MM.1S (cell line): ENCODE data around the gene EMC8.

Source experiments
- DNase-seq: peaks from one replicate; pipeline ENCODE4 v3.0.0-alpha.2; 2015
- H2AFZ ChIP-seq: fragments of 300-600 bp; sonication (generic); 2 replicates; pipeline ENCODE4 v1.6.0; 2016; ENCODE audit warnings: antibody characterized with exemption, low read length
- H3F3A ChIP-seq: fragments of 300-600 bp; sonication (generic); 2 replicates; pipeline ENCODE4 v1.6.1; 2016; ENCODE audit warnings: mild to moderate bottlenecking, antibody characterized with exemption, low read length, moderate library complexity, mixed read lengths; ENCODE audit not compliant: insufficient read depth
- H3K27ac ChIP-seq: fragments of 300-600 bp; sonication (generic); 2 replicates; pipeline ENCODE4 v1.5.1; 2016; ENCODE audit warnings: mild to moderate bottlenecking, low read length
- H3K27me3 ChIP-seq: fragments of 300-600 bp; sonication (generic); replicated peaks from 2 replicates; pipeline ENCODE4 v1.6.0; 2016; ENCODE audit warnings: low read length; ENCODE audit not compliant: insufficient read depth
- H3K36me3 ChIP-seq: fragments of 300-600 bp; sonication (generic); replicated peaks from 2 replicates; pipeline ENCODE4 v1.6.1; 2016; ENCODE audit warnings: mild to moderate bottlenecking, low read length, mixed read lengths; ENCODE audit not compliant: insufficient read depth
- H3K4me1 ChIP-seq: fragments of 300-600 bp; sonication (generic); 2 replicates; pipeline ENCODE4 v1.6.1; 2016; ENCODE audit warnings: low read length, mixed read lengths
- H3K4me2 ChIP-seq: fragments of 300-600 bp; sonication (generic); 2 replicates; pipeline ENCODE4 v1.6.0; 2016; ENCODE audit warnings: low read depth, low read length
- H3K4me3 ChIP-seq: fragments of 300-600 bp; sonication (generic); 2 replicates; pipeline ENCODE4 v1.5.1; 2016; ENCODE audit warnings: low read length, mixed read lengths
- H3K79me2 ChIP-seq: fragments of 300-600 bp; sonication (generic); 2 replicates; pipeline ENCODE4 v1.6.1; 2016; ENCODE audit warnings: mixed run types, low read length, mixed read lengths
- H3K9ac ChIP-seq: fragments of 300-600 bp; sonication (generic); 2 replicates; pipeline ENCODE4 v1.6.1; 2016; ENCODE audit warnings: low read length, mixed read lengths
- H3K9me2 ChIP-seq: fragments of 300-600 bp; sonication (generic); replicated peaks from 2 replicates; pipeline ENCODE4 v1.6.1; 2016; ENCODE audit warnings: mild to moderate bottlenecking, low read length, mixed read lengths; ENCODE audit not compliant: insufficient read depth
- H3K9me3 ChIP-seq: fragments of 300-600 bp; sonication (generic); replicated peaks from 2 replicates; pipeline ENCODE4 v1.6.1; 2016; ENCODE audit warnings: mild to moderate bottlenecking, low read length, mixed read lengths; ENCODE audit not compliant: insufficient read depth
- H4K20me1 ChIP-seq: fragments of 300-600 bp; sonication (generic); 2 replicates; pipeline ENCODE4 v1.6.1; 2016; ENCODE audit warnings: mild to moderate bottlenecking, low read length, moderate library complexity, mixed read lengths; ENCODE audit not compliant: insufficient read depth
- CTCF ChIP-seq: fragments of 300-600 bp; sonication (generic); IDR thresholded peaks from 2 replicates; pipeline ENCODE4 v1.5.1; 2016; ENCODE audit warnings: antibody characterized with exemption, low read length, mixed read lengths
- EZH2 ChIP-seq: fragments of 300-600 bp; sonication (generic); optimal IDR thresholded peaks from 2 replicates; pipeline ENCODE3; 2017; ENCODE audit warnings: low read depth, mild to moderate bottlenecking, antibody characterized with exemption, low read length, mixed read lengths
- EZH2phosphoT487 ChIP-seq: fragments of 300-600 bp; sonication (generic); IDR thresholded peaks from 2 replicates; pipeline ENCODE4 v1.6.1; 2018; ENCODE audit warnings: antibody characterized with exemption, low read length

EMC8 gene

DNA sequence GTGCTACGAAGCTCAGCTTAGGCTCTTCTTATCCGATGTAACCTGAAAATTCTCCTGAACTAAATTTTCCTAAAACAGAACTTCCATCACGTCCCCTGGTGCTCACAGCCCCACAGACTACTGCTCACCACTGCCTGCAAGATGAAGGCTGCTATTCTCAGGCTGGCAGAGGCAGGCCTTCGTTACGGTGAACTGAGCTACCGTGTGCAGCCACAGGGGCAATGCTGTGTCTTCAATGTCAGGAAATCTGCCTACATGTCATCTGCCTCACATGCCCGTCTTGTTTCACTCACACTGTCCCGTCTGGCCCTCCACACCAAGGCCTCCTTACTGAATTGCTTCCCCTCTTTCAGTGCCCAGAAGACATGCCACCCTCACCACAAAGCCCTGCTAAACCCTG is 15.9 kb downstream of the EMC8 start:
- Histone ChIP-seq H3K36me3 (no peaks in the 10 kb centered on the region), H3K4me1 (no peaks in the 10 kb centered on the region), H3F3A (no peaks in the 10 kb centered on the region), H3K27me3 (no peaks in the 10 kb centered on the region), H3K27ac (no peak overlapping the region), H3K4me2 (no peak overlapping the region), H3K9ac (no peak overlapping the region), H3K9me2 (no peaks in the 10 kb centered on the region), H3K9me3 (no peaks in the 10 kb centered on the region), H2AFZ (no peak overlapping the region), H3K4me3 (no peak overlapping the region), H3K79me2 (no peaks in the 10 kb centered on the region), H4K20me1 (no peaks in the 10 kb centered on the region)
- TF ChIP-seq EZH2 = no peak
- TF ChIP-seq EZH2phosphoT487 = no peak
- no peak for TF ChIP-seq CTCF
- no peak for DNase-seq

- H3K9me2 ChIP-seq = no peaks in the 10 kb centered on the region
- no peaks in the 10 kb centered on the region for H3K9me3 ChIP-seq
- H2AFZ ChIP-seq = no peak overlapping the region
- no peak overlapping the region for H3K9ac ChIP-seq
- H3K4me1 ChIP-seq = no peaks in the 10 kb centered on the region
- H3K4me3 ChIP-seq = no peak overlapping the region
- no peak for DNase-seq
- no peaks in the 10 kb centered on the region for H3K79me2 ChIP-seq
- H3K36me3 ChIP-seq = no peaks in the 10 kb centered on the region
- no peak overlapping the region for H3K27ac ChIP-seq
- no peaks in the 10 kb centered on the region for H3F3A ChIP-seq
- H3K27me3 ChIP-seq = no peaks in the 10 kb centered on the region
- H4K20me1 ChIP-seq = no peaks in the 10 kb centered on the region
- TF ChIP-seq CTCF (no peak), EZH2 (no peak), EZH2phosphoT487 (no peak)
- no peak overlapping the region for H3K4me2 ChIP-seq
These were observed 16.9 kb downstream of the EMC8 start for GRCh38 chr16:85782451-85782850.

DNA sequence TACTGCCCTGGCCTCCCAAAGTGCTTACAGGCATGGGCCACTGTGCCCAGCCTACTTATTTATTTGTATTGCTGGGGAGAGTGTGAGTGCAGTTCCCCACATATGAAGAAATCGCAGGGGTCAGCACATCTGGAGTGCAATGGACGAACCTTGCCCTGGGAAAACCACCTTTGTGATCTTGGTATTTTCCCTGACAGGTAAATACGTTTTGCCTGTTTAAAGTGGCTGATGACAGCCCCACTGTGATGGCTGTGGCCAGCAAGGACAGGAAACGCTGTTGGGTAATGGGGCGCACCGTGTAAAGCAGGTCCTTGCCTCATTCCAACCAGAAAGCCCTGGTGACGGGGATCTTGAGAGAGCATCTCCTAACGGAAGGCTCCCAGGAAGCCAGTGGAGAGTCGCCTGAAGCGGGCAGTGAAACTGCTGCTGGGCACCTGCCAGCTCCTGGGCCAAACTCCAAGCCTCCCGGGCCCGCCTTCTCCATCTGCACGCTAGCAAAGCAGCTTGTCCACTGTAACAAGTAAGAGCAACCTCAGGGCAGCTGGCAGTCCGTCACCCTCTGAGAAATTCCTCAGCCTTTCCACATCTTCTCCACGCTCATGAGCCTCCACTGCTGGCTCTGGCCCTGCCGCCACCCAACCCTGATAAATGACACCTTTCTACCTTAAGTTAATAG is 17.5 kb downstream of the EMC8 start:
- Histone ChIP-seq H3K27ac (no peak overlapping the region), H3K9ac (no peak overlapping the region), H3K36me3 (no peaks in the 10 kb centered on the region), H3K9me3 (no peaks in the 10 kb centered on the region), H3K4me3 (no peak overlapping the region), H3F3A (no peaks in the 10 kb centered on the region), H3K27me3 (no peaks in the 10 kb centered on the region), H3K4me1 (no peaks in the 10 kb centered on the region), H3K4me2 (no peak overlapping the region), H4K20me1 (no peaks in the 10 kb centered on the region), H3K9me2 (no peaks in the 10 kb centered on the region), H3K79me2 (no peaks in the 10 kb centered on the region), H2AFZ (no peak overlapping the region)
- no peak for TF ChIP-seq EZH2
- no peak for TF ChIP-seq EZH2phosphoT487
- TF ChIP-seq CTCF = no peak
- no peak for DNase-seq
